GM21367 (cell line): ENCODE measurements around the gene CENPX.

ENCODE experiments used
- ATAC-seq: cut with Tn5 transposase; IDR thresholded peaks from one replicate; pipeline ENCODE4 v1.9.1; 2021; ENCODE audit not compliant: unreplicated experiment

Gene CENPX

GRCh38 chr17:82022310-82022980 is at the start of gene CENPX:
Gene CENPX, minus strand, starts transcription at chr17:82022878. Its CDS starts 17 bp downstream, at chr17:82022861.
- no peak for ATAC-seq

GRCh38 chr17:82070611-82071010 is 47.9 kb upstream of the CENPX start:
- ATAC-seq: no peak

GRCh38 chr17:82065638-82066303 is 43.1 kb upstream of the CENPX start, which contains the start of gene DUS1L:
Gene DUS1L, minus strand, starts transcription at chr17:82065804. Its CDS starts 745 bp downstream, at chr17:82065059.
- ATAC-seq: no peak

GRCh38 chr17:82065193-82065637 is 42.5 kb upstream of the CENPX start:
- no peak for ATAC-seq

- no peak for ATAC-seq
These were observed 41.9 kb upstream of the CENPX start for GRCh38 chr17:82064433-82065192.

- no peak for ATAC-seq
These were observed 41.0 kb upstream of the CENPX start for GRCh38 chr17:82063424-82064415.

- ATAC-seq: no peak
These were observed 40.3 kb upstream of the CENPX start for GRCh38 chr17:82062984-82063368.

- ATAC-seq: no peak
These were observed 39.7 kb upstream of the CENPX start for GRCh38 chr17:82062076-82062983.

GRCh38 chr17:82061047-82061925 is 38.6 kb upstream of the CENPX start:
- ATAC-seq: no peak

- ATAC-seq: no peak
These were observed 37.9 kb upstream of the CENPX start for GRCh38 chr17:82060614-82061013.

- no peak for ATAC-seq
These were observed 37.3 kb upstream of the CENPX start for GRCh38 chr17:82060001-82060380.

- ATAC-seq: no peak
These were observed 36.8 kb upstream of the CENPX start for GRCh38 chr17:82059272-82060000.

GRCh38 chr17:82058855-82059249 is 36.2 kb upstream of the CENPX start:
- no peak for ATAC-seq

GRCh38 chr17:82058230-82058854 is 35.7 kb upstream of the CENPX start:
- no peak for ATAC-seq

GRCh38 chr17:82056729-82057621 is 34.3 kb upstream of the CENPX start:
- no peak for ATAC-seq

- ATAC-seq: no peak
These were observed 33.5 kb upstream of the CENPX start for GRCh38 chr17:82055965-82056728.
